IMR-90 (cell line): ENCODE results near the gene RRP9.

Experiments
- CEBPB ChIP-seq: IDR thresholded peaks from 2 replicates; pipeline ENCODE4 v1.6.1; 2012; ENCODE audit warnings: low read depth, low read length, improper control_type of control experiment
- CTCF ChIP-seq: conservative IDR thresholded peaks from 2 replicates; pipeline ENCODE4 v1.5.1; 2012; ENCODE audit warnings: mild to moderate bottlenecking, low read depth, low read length, improper control_type of control experiment
- FOS ChIP-seq: fragments of 150-350 bp; IDR thresholded peaks from 2 replicates; pipeline ENCODE4 v1.6.1; 2016; ENCODE audit warnings: low read depth, low read length
- MAFK ChIP-seq: IDR thresholded peaks from 2 replicates; pipeline ENCODE4 v1.6.1; 2012; ENCODE audit warnings: low read depth, low read length, improper control_type of control experiment
- NFE2L2 ChIP-seq: fragments of 150-350 bp; IDR thresholded peaks from 2 replicates; pipeline ENCODE4 v1.6.1; 2016; ENCODE audit warnings: low read depth, mild to moderate bottlenecking, low read length
- RAD21 ChIP-seq: IDR thresholded peaks from 2 replicates; pipeline ENCODE4 v1.6.1; 2012; ENCODE audit warnings: low read length, improper control_type of control experiment
- RFX5 ChIP-seq: IDR thresholded peaks from 2 replicates; pipeline ENCODE4 v1.8.0; 2012; ENCODE audit warnings: low read depth, mild to moderate bottlenecking, low read length, moderate library complexity
- USF2 ChIP-seq: fragments of 150-350 bp; IDR thresholded peaks from 2 replicates; pipeline ENCODE4 v1.6.1; 2017; ENCODE audit warnings: mild to moderate bottlenecking, antibody characterized with exemption, low read length, low read depth

- TF ChIP-seq RAD21 (no peak), CTCF (peak; percentile 4; the same call in 1 of the 2 replicates), FOS (no peak), NFE2L2 (no peak), RFX5 (no peak), CEBPB (no peak), USF2 (no peak), MAFK (no peak)
Observed at GRCh38 chr3:51955893-51956770, 14.4 kb upstream of the RRP9 start.
